PC-9 (cell line): Measurements from ENCODE around the gene TAS2R41. TPM values are rescaled to one million over a fixed set of nuclear protein-coding genes. Genes with fewer than 3 reads are reported as not detected.

ENCODE experiments used
- BruUV-seq: library from RNA; stranded (reverse); fragments of 400-500 nt; replicated peaks from 2 replicates; lab custom pipeline; 2021; lab: Mats Ljungman, UMichigan
- CTCF ChIA-PET: fragments of 300-600 bp; sonication (Branson Sonifier 250); formaldehyde crosslinking; loops from one replicate; lab custom pipeline; 2022; ENCODE audit warnings: antibody characterized with exemption; lab: Charles Lee
- POLR2A ChIA-PET: fragments of 300-600 bp; sonication (Branson Sonifier 250); formaldehyde crosslinking; loops from one replicate; lab custom pipeline; 2022; ENCODE audit warnings: antibody characterized with exemption; ENCODE audit not compliant: unreplicated experiment; lab: Charles Lee
- DNase-seq, 2 experiments: peaks; one replicate each; pipeline versions ENCODE4 v3.0.0 to v3.0.0-alpha.2; 2015 to 2022; ENCODE audit warnings: mixed read lengths in 1 of 2
- H2AFZ ChIP-seq: fragments of 200-600 bp; sonication (generic); 2 replicates; pipeline ENCODE4 v1.8.1; 2017; ENCODE audit warnings: antibody characterized with exemption
- H3F3A ChIP-seq: fragments of 200-600 bp; sonication (generic); 2 replicates; pipeline ENCODE4 v1.8.1; 2017; ENCODE audit warnings: antibody characterized with exemption, mild to moderate bottlenecking, low read depth; ENCODE audit not compliant: insufficient read depth
- H3K27ac ChIP-seq: fragments of 200-600 bp; sonication (generic); 2 replicates; pipeline ENCODE4 v1.6.1; 2016; ENCODE audit warnings: mixed run types
- H3K27me3 ChIP-seq: fragments of 200-600 bp; sonication (generic); 2 replicates; pipeline ENCODE4 v1.6.1; 2016; ENCODE audit warnings: low read depth, mixed run types; ENCODE audit not compliant: insufficient read depth
- H3K36me3 ChIP-seq: fragments of 200-600 bp; sonication (generic); 2 replicates; pipeline ENCODE4 v1.6.1; 2016; ENCODE audit warnings: low read depth, mixed run types
- H3K4me1 ChIP-seq: fragments of 200-600 bp; sonication (generic); replicated peaks from 2 replicates; pipeline ENCODE4 v1.6.1; 2016; ENCODE audit warnings: mixed run types; ENCODE audit not compliant: insufficient read depth
- H3K4me2 ChIP-seq: fragments of 200-600 bp; sonication (generic); 2 replicates; pipeline ENCODE4 v1.6.1; 2017; ENCODE audit warnings: mixed run types
- H3K4me3 ChIP-seq: fragments of 200-600 bp; sonication (generic); 2 replicates; pipeline ENCODE4 v1.6.1; 2016; ENCODE audit warnings: mixed run types
- H3K79me2 ChIP-seq: fragments of 200-600 bp; sonication (generic); 2 replicates; pipeline ENCODE4 v1.6.1; 2017; ENCODE audit warnings: low read depth, mixed run types
- H3K9me2 ChIP-seq: fragments of 200-600 bp; sonication (generic); 2 replicates; pipeline ENCODE4 v1.8.1; 2017; ENCODE audit warnings: mild to moderate bottlenecking; ENCODE audit not compliant: insufficient read depth
- H3K9me3 ChIP-seq: fragments of 200-600 bp; sonication (generic); 2 replicates; pipeline ENCODE4 v1.8.1; 2016; ENCODE audit warnings: low read depth; ENCODE audit not compliant: insufficient read depth
- H4K20me1 ChIP-seq: fragments of 200-600 bp; sonication (generic); 2 replicates; pipeline ENCODE4 v1.8.1; 2017; ENCODE audit not compliant: insufficient read depth
- EZH2 ChIP-seq: fragments of 200-600 bp; sonication (generic); IDR thresholded peaks from 2 replicates; pipeline ENCODE4 v1.8.0; 2017; ENCODE audit warnings: antibody characterized with exemption, low read depth
- intact Hi-C: fragments of 100-400 bp; cut with micrococcal nuclease; formaldehyde crosslinking; loops from one replicate; pipeline ENCODE4 v1.10.0; 2022; ENCODE audit not compliant: unreplicated experiment
- total RNA-seq: library from RNA; stranded (reverse); gene quantifications from 2 replicates; pipeline ENCODE4 v1.2.3, GENCODE V29; 2021
- TF ChIP-seq, protein P1 (sequence below): fragments of 200-600 bp; sonication (generic); conservative IDR thresholded peaks from 2 replicates; pipeline ENCODE4 v1.6.1; 2017; ENCODE audit warnings: mixed run types, antibody characterized with exemption, mild to moderate bottlenecking, moderate library complexity

TAS2R41 gene
- total RNA-seq, 1 experiment from 2014 or later: not detected

DNA sequence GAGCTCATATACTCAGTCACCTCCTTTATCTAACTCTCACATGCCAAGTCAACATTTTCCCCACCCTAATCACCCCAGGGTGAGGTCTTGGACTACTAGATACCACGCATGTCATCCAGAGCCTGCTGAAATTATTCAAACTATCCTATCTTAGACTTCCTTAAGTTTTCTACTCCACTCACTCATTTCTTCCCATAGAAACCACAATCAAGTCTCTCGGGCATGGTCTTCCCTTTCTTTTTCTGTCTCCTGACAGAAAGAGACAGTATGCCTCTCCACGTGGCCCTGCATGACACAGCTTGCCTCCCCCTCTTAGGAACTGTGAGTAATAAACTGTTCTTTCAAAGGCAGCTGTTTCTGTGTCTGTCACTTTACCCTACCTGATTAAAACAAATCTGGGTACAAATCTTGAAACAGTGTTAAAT is 29.4 kb downstream of the TAS2R41 start:
- no peak for TF ChIP-seq EZH2
- TF ChIP-seq, protein P1, sequence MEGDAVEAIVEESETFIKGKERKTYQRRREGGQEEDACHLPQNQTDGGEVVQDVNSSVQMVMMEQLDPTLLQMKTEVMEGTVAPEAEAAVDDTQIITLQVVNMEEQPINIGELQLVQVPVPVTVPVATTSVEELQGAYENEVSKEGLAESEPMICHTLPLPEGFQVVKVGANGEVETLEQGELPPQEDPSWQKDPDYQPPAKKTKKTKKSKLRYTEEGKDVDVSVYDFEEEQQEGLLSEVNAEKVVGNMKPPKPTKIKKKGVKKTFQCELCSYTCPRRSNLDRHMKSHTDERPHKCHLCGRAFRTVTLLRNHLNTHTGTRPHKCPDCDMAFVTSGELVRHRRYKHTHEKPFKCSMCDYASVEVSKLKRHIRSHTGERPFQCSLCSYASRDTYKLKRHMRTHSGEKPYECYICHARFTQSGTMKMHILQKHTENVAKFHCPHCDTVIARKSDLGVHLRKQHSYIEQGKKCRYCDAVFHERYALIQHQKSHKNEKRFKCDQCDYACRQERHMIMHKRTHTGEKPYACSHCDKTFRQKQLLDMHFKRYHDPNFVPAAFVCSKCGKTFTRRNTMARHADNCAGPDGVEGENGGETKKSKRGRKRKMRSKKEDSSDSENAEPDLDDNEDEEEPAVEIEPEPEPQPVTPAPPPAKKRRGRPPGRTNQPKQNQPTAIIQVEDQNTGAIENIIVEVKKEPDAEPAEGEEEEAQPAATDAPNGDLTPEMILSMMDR: no peak
- Histone ChIP-seq H3K27ac (no peak overlapping the region), H4K20me1 (no peaks in the 10 kb centered on the region), H3K9me3 (no peaks in the 10 kb centered on the region), H3F3A (no peaks in the 10 kb centered on the region), H3K4me1 (no peaks in the 10 kb centered on the region), H3K36me3 (no peaks in the 10 kb centered on the region), H3K4me2 (no peak overlapping the region), H2AFZ (no peak overlapping the region), H3K27me3 (no peaks in the 10 kb centered on the region), H3K4me3 (no peak overlapping the region), H3K9me2 (no peaks in the 10 kb centered on the region), H3K79me2 (no peaks in the 10 kb centered on the region)
- CTCF ChIA-PET: no interaction called here
- no TSS peak for BruUV-seq
- intact Hi-C loops: loop anchor here (10.0 kb wide), 1 partner anchor 272 kb away; no protein-coding TSS in a partner anchor
- POLR2A ChIA-PET: no interaction called here
- DNase-seq: no peak

DNA sequence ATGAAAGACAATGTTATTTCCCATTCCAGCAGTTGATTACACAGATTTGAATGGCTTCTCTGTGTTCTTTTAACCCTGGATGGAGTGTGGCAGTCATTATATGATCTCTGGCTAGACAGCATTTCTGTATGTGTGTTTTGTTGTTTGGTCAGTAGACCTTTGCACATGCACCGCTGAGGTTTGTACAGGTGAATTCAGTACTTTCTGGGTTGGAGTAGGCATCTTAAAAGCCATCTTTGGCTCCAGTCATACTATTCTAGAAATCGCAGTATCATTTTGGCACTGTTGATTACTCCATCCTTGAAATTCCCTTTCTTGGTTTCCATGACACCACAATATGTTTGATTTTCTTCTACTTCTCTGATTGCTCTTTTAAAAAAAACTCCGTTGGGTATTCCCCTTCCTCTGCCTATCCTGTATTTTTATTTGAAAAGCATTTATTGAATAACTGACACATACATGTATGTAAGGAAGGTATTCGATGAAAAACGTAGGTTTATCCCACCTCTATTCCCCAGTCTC is 29.9 kb downstream of the TAS2R41 start:
- ChIA-PET POLR2A (no interaction called here), CTCF (no interaction called here)
- Histone ChIP-seq H3K4me2 (no peak overlapping the region), H3K36me3 (no peaks in the 10 kb centered on the region), H3K4me1 (no peaks in the 10 kb centered on the region), H3K27me3 (no peaks in the 10 kb centered on the region), H3K9me2 (no peaks in the 10 kb centered on the region), H3F3A (no peaks in the 10 kb centered on the region), H3K79me2 (no peaks in the 10 kb centered on the region), H3K9me3 (no peaks in the 10 kb centered on the region), H3K27ac (no peak overlapping the region), H2AFZ (no peak overlapping the region), H4K20me1 (no peaks in the 10 kb centered on the region), H3K4me3 (no peak overlapping the region)
- TF ChIP-seq EZH2: no peak
- TF ChIP-seq, protein P1: no peak
- no TSS peak for BruUV-seq
- intact Hi-C loops: loop anchor here (10.0 kb wide), 1 partner anchor 273 kb away; no protein-coding TSS in a partner anchor
- no peak for DNase-seq

GRCh38 chr7:143510854-143511592 is 33.4 kb downstream of the TAS2R41 start:
- no peak for DNase-seq
- no peak overlapping the region for H2AFZ ChIP-seq
- H3K4me3 ChIP-seq: no peak overlapping the region
- no peaks in the 10 kb centered on the region for H3K4me1 ChIP-seq
- no peaks in the 10 kb centered on the region for H3F3A ChIP-seq
- no peaks in the 10 kb centered on the region for H3K27me3 ChIP-seq
- intact Hi-C loops: no loop called here
- no peaks in the 10 kb centered on the region for H3K9me2 ChIP-seq
- ChIA-PET CTCF (no interaction called here), POLR2A (no interaction called here)
- no peak overlapping the region for H3K27ac ChIP-seq
- H3K79me2 ChIP-seq: no peaks in the 10 kb centered on the region
- TF ChIP-seq, protein P1: no peak
- no peak for TF ChIP-seq EZH2
- no peaks in the 10 kb centered on the region for H3K36me3 ChIP-seq
- no TSS peak for BruUV-seq
- no peak overlapping the region for H3K4me2 ChIP-seq
- no peaks in the 10 kb centered on the region for H4K20me1 ChIP-seq
- H3K9me3 ChIP-seq: no peaks in the 10 kb centered on the region
